ENCODE results near the gene SLC39A9. TPM values are rescaled to one million over a fixed set of nuclear protein-coding genes. Genes with fewer than 3 reads are reported as not detected.
A peak's percentile ranks its signal among the peaks of the same experiment; 100 is the strongest.

The SLC39A9 gene
- total RNA-seq, 1 donor from 2014 or later: 60.9 TPM

- DNase-seq (ENCODE audit: extremely low spot score, unreplicated experiment): no peak
- peak overlapping the region; percentile 99 for H3K4me3 Mint-ChIP-seq
- H3K9me3 Mint-ChIP-seq: no peaks in the 10 kb centered on the region
- no peaks in the 10 kb centered on the region for H3K27me3 Mint-ChIP-seq
- peaks cover 17% of the 10 kb centered on the region for H3K36me3 Mint-ChIP-seq
- no peak for TF ChIP-seq CTCF (conservative IDR thresholded peaks at IDR 0.05)
- H3K27ac Mint-ChIP-seq: peak overlapping the region; percentile 100
- peaks cover 39% of the 10 kb centered on the region for H3K4me1 Mint-ChIP-seq (ENCODE audit: unreplicated experiment)
Measured at GRCh38 chr14:69399750-69400149, 1.3 kb downstream of the SLC39A9 start.

GRCh38 chr14:69400154-69400553 is 1.7 kb downstream of the SLC39A9 start:
- no peak for DNase-seq (ENCODE audit: extremely low spot score, unreplicated experiment)
- Mint-ChIP-seq H3K4me1 (ENCODE audit: unreplicated experiment) (peaks cover 39% of the 10 kb centered on the region), H3K9me3 (no peaks in the 10 kb centered on the region), H3K4me3 (peak overlapping the region; percentile 99), H3K27ac (peak overlapping the region; percentile 27), H3K27me3 (no peaks in the 10 kb centered on the region), H3K36me3 (peaks cover 17% of the 10 kb centered on the region)
- TF ChIP-seq CTCF (conservative IDR thresholded peaks at IDR 0.05): no peak

GRCh38 chr14:69401841-69402240 is 3.3 kb downstream of the SLC39A9 start:
- DNase-seq (ENCODE audit: extremely low spot score, unreplicated experiment): no peak
- no peaks in the 10 kb centered on the region for H3K27me3 Mint-ChIP-seq
- no peak overlapping the region for H3K27ac Mint-ChIP-seq
- peaks cover 26% of the 10 kb centered on the region for H3K4me1 Mint-ChIP-seq (ENCODE audit: unreplicated experiment)
- no peak for TF ChIP-seq CTCF (conservative IDR thresholded peaks at IDR 0.05)
- H3K36me3 Mint-ChIP-seq: peaks cover 10% of the 10 kb centered on the region
- H3K9me3 Mint-ChIP-seq: no peaks in the 10 kb centered on the region
- H3K4me3 Mint-ChIP-seq: peak overlapping the region; percentile 99

- Mint-ChIP-seq H3K9me3 (no peaks in the 10 kb centered on the region), H3K4me1 (ENCODE audit: unreplicated experiment) (peaks cover 23% of the 10 kb centered on the region), H3K27ac (no peak overlapping the region), H3K36me3 (peaks cover 10% of the 10 kb centered on the region), H3K27me3 (no peaks in the 10 kb centered on the region), H3K4me3 (no peak overlapping the region)
- TF ChIP-seq CTCF (conservative IDR thresholded peaks at IDR 0.05): no peak
- no peak for DNase-seq (ENCODE audit: extremely low spot score, unreplicated experiment)
Measured at GRCh38 chr14:69404478-69404877, 6.0 kb downstream of the SLC39A9 start.

- Mint-ChIP-seq H3K9me3 (no peaks in the 10 kb centered on the region), H3K36me3 (peaks cover 10% of the 10 kb centered on the region), H3K27ac (no peak overlapping the region), H3K27me3 (no peaks in the 10 kb centered on the region), H3K4me1 (ENCODE audit: unreplicated experiment) (peaks cover 22% of the 10 kb centered on the region), H3K4me3 (no peak overlapping the region)
- no peak for DNase-seq (ENCODE audit: extremely low spot score, unreplicated experiment)
- TF ChIP-seq CTCF (conservative IDR thresholded peaks at IDR 0.05): no peak
Measured at GRCh38 chr14:69404883-69405282, 6.4 kb downstream of the SLC39A9 start.

- peaks cover 10% of the 10 kb centered on the region for H3K36me3 Mint-ChIP-seq
- H3K27ac Mint-ChIP-seq: no peak overlapping the region
- H3K4me3 Mint-ChIP-seq: no peak overlapping the region
- no peak for TF ChIP-seq CTCF (conservative IDR thresholded peaks at IDR 0.05)
- no peak for DNase-seq (ENCODE audit: extremely low spot score, unreplicated experiment)
- H3K9me3 Mint-ChIP-seq: no peaks in the 10 kb centered on the region
- H3K27me3 Mint-ChIP-seq: no peaks in the 10 kb centered on the region
- peaks cover 13% of the 10 kb centered on the region for H3K4me1 Mint-ChIP-seq (ENCODE audit: unreplicated experiment)
Measured at GRCh38 chr14:69405762-69406161, 7.3 kb downstream of the SLC39A9 start.

Measured in type B pancreatic cell (in vitro differentiated cells).